ENCODE measurements around the gene SUMO3.

The SUMO3 gene

DNA sequence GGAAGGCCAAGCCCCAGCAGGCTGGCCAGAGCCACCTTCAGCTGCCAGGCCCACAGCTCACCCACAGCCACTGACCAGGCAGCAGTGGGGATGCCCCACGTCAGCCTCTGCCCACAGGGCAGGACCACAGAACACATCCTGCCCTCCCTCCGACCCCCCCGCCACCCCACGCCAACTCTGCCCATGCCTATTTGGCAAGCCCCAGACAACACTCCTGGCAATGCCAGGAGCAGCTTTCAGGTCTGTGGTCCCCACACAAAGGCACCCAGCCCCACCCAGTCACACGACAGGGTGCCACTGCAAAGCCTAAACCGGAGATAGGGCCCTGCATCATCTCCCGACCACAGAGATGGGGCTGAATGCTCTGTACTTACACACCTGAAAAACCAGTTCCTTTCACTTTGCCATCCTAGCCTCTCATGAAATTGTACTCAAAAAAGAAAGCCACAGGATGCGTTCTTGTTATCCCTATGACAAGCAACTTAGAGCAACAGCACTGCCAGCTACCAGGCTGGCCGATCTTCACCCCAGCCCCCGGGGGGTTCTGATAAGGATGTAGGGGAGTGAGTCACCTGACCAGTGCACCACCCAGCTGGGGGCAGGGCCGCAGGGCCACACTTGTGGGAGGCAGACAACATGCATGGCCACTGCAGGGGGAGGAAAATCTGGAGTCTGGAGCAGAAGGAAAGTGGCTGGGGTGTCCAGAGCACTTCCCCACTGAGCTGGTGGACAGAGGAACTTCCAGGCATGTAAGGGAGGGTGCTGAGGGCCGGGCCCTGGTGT lies 52.4 kb downstream of the SUMO3 start:
- H3K4me3 ChIP-seq (ENCODE audit: low read depth, low read length): no peak overlapping the region
- DNase-seq (ENCODE audit: low read depth): peak; percentile 42
- TF ChIP-seq, protein P1, sequence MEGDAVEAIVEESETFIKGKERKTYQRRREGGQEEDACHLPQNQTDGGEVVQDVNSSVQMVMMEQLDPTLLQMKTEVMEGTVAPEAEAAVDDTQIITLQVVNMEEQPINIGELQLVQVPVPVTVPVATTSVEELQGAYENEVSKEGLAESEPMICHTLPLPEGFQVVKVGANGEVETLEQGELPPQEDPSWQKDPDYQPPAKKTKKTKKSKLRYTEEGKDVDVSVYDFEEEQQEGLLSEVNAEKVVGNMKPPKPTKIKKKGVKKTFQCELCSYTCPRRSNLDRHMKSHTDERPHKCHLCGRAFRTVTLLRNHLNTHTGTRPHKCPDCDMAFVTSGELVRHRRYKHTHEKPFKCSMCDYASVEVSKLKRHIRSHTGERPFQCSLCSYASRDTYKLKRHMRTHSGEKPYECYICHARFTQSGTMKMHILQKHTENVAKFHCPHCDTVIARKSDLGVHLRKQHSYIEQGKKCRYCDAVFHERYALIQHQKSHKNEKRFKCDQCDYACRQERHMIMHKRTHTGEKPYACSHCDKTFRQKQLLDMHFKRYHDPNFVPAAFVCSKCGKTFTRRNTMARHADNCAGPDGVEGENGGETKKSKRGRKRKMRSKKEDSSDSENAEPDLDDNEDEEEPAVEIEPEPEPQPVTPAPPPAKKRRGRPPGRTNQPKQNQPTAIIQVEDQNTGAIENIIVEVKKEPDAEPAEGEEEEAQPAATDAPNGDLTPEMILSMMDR (IDR thresholded peaks at IDR 0.05; ENCODE audit: insufficient read depth, low read depth, low read length, missing control alignments): no peak

DNA sequence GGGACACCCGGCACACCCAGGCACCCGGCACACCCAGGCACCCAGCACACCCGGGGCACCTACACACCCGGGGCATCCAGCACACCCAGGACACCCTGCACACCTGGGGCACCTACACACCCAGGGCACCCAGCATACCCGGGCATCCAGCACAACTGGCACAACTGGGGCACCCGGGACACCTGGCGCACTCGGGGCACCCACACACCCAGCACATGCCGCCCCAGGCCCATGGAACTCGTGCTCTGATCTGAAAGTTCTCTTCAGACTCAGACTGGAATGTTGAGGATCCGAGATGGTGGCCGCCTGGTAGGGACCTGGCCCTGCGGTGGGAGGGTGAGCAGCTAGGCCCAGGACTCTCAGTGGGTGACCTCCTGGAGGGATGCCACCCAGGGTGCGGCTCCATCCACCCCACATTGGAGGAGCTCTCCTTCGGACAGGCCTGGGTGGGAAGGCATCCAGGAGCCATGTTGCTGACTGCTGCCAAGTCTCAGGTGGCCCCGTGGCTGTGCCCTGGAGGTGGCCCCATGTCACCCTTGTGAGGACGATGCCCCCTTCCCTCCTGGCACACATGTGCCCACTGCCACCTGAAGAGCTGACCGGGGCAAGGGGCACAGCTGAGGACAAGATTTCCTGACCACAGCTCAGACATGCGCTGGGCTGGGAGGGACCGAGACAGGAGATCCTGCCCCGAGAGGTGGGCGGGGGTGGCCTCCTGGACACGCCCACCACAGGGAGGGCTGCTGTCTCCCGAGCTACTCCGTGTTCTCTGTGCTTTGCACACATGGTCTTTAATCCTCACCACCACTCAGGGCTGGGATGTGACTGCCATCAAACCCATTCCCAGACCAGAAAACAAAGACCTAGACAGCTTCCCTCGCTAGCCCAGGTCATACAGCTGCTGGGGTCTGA lies 53.3 kb downstream of the SUMO3 start:
- no peak overlapping the region for H3K4me3 ChIP-seq (ENCODE audit: low read depth, low read length)
- no peak for DNase-seq (ENCODE audit: low read depth)
- TF ChIP-seq, protein P1 (IDR thresholded peaks at IDR 0.05; ENCODE audit: insufficient read depth, low read depth, low read length, missing control alignments): no peak

DNA sequence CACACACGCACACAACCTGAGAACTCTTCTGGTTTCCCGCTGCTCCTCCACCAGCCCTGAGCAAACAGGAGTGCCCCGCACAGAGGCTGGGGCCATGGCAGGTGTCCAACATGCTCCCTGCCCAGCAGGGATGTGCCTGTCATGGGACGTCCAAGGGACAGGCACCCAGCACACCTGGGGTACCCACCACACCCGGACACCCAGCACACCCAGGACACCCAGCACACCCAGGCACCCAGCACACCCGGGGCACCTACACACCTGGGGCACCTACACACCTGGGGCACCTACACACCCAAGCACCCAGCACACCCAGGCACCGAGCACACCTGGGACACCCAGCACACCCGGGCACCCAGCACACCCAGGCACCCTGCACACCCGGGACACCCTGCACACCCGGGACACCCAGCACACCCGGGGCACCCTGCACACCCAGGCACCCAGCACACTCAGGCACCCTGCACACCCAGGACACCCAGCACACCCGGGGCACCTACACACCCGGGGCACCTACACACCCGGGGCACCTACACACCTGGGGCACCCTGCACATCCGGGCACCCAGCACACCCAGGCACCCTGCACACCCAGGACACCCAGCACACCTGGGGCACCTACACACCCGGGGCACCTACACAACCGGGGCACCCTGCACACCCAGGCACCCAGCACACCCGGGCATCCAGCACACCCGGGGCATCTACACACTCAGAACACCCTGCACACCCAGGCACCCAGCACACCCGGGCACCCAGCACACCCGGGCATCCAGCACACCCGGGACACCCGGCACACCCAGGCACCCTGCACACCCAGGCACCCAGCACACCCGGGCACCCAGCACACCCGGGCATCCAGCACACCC lies 54.2 kb downstream of the SUMO3 start:
- H3K4me3 ChIP-seq (ENCODE audit: low read depth, low read length): no peak overlapping the region
- TF ChIP-seq, protein P1 (IDR thresholded peaks at IDR 0.05; ENCODE audit: insufficient read depth, low read depth, low read length, missing control alignments): no peak
- DNase-seq (ENCODE audit: low read depth): no peak

- TF ChIP-seq, protein P1 (IDR thresholded peaks at IDR 0.05; ENCODE audit: insufficient read depth, low read depth, low read length, missing control alignments): no peak
Observed at GRCh38 chr21:44763050-44763378, 54.8 kb downstream of the SUMO3 start.

DNA sequence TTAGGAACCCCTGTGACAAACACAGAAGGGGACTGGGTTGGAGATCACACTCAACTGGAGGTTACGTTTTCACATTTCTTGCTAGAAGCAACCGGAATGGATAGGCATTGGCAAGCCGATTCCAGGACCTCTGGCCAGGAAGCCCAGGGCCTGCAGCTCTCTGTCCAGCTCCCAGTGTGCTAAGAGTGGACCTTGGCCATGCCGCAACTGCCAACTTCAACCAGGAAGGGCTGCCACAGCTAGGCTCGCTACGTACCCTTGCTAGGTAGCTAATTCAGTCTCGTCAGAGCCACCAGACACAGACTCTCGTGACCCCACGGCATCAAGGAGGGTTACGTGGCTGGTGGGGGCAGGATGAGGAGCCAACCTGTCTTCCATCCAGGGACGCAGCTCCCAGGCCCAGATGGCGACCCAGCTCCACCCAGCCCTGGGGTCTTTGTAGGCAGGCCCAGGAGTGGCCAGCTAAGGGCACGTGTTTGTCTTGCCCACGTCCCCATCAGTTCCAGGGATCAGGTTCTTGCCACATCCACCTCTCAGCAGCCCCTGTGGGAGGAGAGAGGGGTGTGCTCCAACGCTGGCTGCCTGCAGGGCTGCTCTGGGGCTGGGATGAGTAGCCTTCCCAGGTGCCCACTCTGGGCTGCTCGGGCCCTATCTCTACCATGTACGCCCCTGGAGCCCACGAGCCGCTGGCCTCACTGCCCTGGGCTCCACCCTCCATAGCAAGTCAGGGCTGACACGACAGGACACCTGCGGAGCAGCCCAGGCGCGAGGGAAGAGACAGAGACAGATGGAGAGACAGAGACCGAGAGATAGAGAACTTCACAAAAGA lies 55.4 kb downstream of the SUMO3 start:
- no peak overlapping the region for H3K4me3 ChIP-seq (ENCODE audit: low read depth, low read length)
- TF ChIP-seq, protein P1 (IDR thresholded peaks at IDR 0.05; ENCODE audit: insufficient read depth, low read depth, low read length, missing control alignments): no peak
- DNase-seq (ENCODE audit: low read depth): no peak

More at GRCh38 chr21:44763050-44763378, 54.8 kb downstream of the SUMO3 start:
- no peak for DNase-seq (ENCODE audit: low read depth)
- no peak overlapping the region for H3K4me3 ChIP-seq (ENCODE audit: low read depth, low read length)

GRCh38 chr21:44761747-44762208 lies 56.1 kb downstream of the SUMO3 start:
- TF ChIP-seq, protein P1 (IDR thresholded peaks at IDR 0.05; ENCODE audit: insufficient read depth, low read depth, low read length, missing control alignments): no peak
- no peak for DNase-seq (ENCODE audit: low read depth)
- no peak overlapping the region for H3K4me3 ChIP-seq (ENCODE audit: low read depth, low read length)
